Stimulated activated CD4-positive, alpha-beta T cell treated with anti-CD3 and anti-CD28 coated beads, TNF-alpha, amount 100 ng/mL, for 48 hours (primary cell): ENCODE results near the gene HRH1.
"Not testable (repeated sequence)": the region's sequence is repeated elsewhere in the genome, so short reads cannot be mapped to it uniquely, and the experiment has no call there.

Experiments used
- DNase-seq, 3 donors: peaks; one replicate each; pipeline ENCODE4 v3.0.0-alpha.2; 2020; ENCODE audit warnings: low read depth in 3 of 3

HRH1 gene

GRCh38 chr3:11206316-11206715, 52.0 kb downstream of the HRH1 start:
- no peak for DNase-seq

GRCh38 chr3:11206953-11207352, 52.7 kb downstream of the HRH1 start:
- DNase-seq = no peak

- DNase-seq = no peak
Observed at GRCh38 chr3:11211531-11212298, 57.4 kb downstream of the HRH1 start.

GRCh38 chr3:11212299-11212608, 58.0 kb downstream of the HRH1 start:
- DNase-seq = no peak

- DNase-seq = no peak
Observed at GRCh38 chr3:11212784-11213183, 58.5 kb downstream of the HRH1 start.

GRCh38 chr3:11213810-11214450, 59.6 kb downstream of the HRH1 start:
- DNase-seq = no peak

GRCh38 chr3:11214451-11214978, 60.2 kb downstream of the HRH1 start:
- DNase-seq = no peak

GRCh38 chr3:11217370-11217769, 63.1 kb downstream of the HRH1 start:
- DNase-seq = not testable (repeated sequence)

- no peak for DNase-seq
Observed at GRCh38 chr3:11220230-11220629, 65.9 kb downstream of the HRH1 start.

GRCh38 chr3:11221818-11222415, 67.6 kb downstream of the HRH1 start:
- no peak for DNase-seq

GRCh38 chr3:11224010-11224409, 69.7 kb downstream of the HRH1 start:
- DNase-seq = no peak

- DNase-seq = no peak
Observed at GRCh38 chr3:11224870-11225229, 70.6 kb downstream of the HRH1 start.

GRCh38 chr3:11226042-11226370, 71.7 kb downstream of the HRH1 start:
- DNase-seq = no peak

GRCh38 chr3:11228041-11228440, 73.7 kb downstream of the HRH1 start:
- no peak for DNase-seq

- no peak for DNase-seq
Observed at GRCh38 chr3:11230125-11230524, 75.8 kb downstream of the HRH1 start.

GRCh38 chr3:11230832-11231231, 76.5 kb downstream of the HRH1 start:
- DNase-seq = no peak

GRCh38 chr3:11235385-11235784, 81.1 kb downstream of the HRH1 start:
- DNase-seq = no peak

GRCh38 chr3:11236588-11237461, 82.5 kb downstream of the HRH1 start:
- peak; percentile 70 to 85 (median 76) for DNase-seq

- no peak for DNase-seq
Observed at GRCh38 chr3:11238060-11238459, 83.8 kb downstream of the HRH1 start.

- no peak for DNase-seq
Observed at GRCh38 chr3:11238880-11239279, 84.6 kb downstream of the HRH1 start.

- no peak for DNase-seq
Observed at GRCh38 chr3:11239796-11240195, 85.5 kb downstream of the HRH1 start.

GRCh38 chr3:11240496-11240895, 86.2 kb downstream of the HRH1 start:
- DNase-seq = peak; percentile 23 to 43 (median 33)
